Measurements from ENCODE around the gene CTNND2.

GRCh38 chr5:11048760-11049159 lies 855.5 kb downstream of the CTNND2 start:
- TF ChIP-seq, protein P1, sequence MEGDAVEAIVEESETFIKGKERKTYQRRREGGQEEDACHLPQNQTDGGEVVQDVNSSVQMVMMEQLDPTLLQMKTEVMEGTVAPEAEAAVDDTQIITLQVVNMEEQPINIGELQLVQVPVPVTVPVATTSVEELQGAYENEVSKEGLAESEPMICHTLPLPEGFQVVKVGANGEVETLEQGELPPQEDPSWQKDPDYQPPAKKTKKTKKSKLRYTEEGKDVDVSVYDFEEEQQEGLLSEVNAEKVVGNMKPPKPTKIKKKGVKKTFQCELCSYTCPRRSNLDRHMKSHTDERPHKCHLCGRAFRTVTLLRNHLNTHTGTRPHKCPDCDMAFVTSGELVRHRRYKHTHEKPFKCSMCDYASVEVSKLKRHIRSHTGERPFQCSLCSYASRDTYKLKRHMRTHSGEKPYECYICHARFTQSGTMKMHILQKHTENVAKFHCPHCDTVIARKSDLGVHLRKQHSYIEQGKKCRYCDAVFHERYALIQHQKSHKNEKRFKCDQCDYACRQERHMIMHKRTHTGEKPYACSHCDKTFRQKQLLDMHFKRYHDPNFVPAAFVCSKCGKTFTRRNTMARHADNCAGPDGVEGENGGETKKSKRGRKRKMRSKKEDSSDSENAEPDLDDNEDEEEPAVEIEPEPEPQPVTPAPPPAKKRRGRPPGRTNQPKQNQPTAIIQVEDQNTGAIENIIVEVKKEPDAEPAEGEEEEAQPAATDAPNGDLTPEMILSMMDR (IDR thresholded peaks at IDR 0.05) = no peak
- TF ChIP-seq POLR2AphosphoS5 (IDR thresholded peaks at IDR 0.05) (no peak), POLR2A (IDR thresholded peaks at IDR 0.05; ENCODE audit: low read depth) (no peak)

Measured in esophagus muscularis mucosa (tissue), 3 donors.